K562 (cell line): ENCODE measurements around the gene PIBF1. TPM values are rescaled to one million over a fixed set of nuclear protein-coding genes. Genes with fewer than 3 reads are reported as not detected.

Source experiments
- ATAC-seq: fragments of 200-7000 bp; cut with Tn5 transposase; 3 replicates; pipeline ENCODE4 v1.9.1; 2020; ENCODE audit warnings: moderate library complexity
- BruUV-seq: library from RNA; stranded (reverse); fragments of 400-500 nt; replicated peaks from 2 replicates; lab custom pipeline; 2021; lab: Mats Ljungman, UMichigan
- CTCF ChIA-PET: fragments of 300-600 bp; formaldehyde crosslinking; extraction: SDS; loops from one replicate; lab custom pipeline; 2021; ENCODE audit warnings: low intra/inter-chr PET ratio; lab: Yijun Ruan, JAX
- POLR2A ChIA-PET: fragments of 300-600, 350-650 bp; sonication (Branson Sonifier 250); formaldehyde crosslinking; extraction: SDS; loops from one replicate; lab custom pipeline; 2021; ENCODE audit warnings: antibody characterized with exemption, inconsistent platforms; lab: Yijun Ruan, JAX
- DNase-seq, 4 experiments: peaks; one replicate each; pipeline versions ENCODE4 v3.0.0 to v3.0.0-alpha.2; 2011 to 2018; ENCODE audit warnings: low spot score in 3 of 4, mixed read lengths in 3 of 4; ENCODE audit errors: extremely low read depth in 1 of 4
- FAIRE-seq: peaks from 2 replicates; lab custom pipeline; 2011; peaks lifted over from hg19 to GRCh38; lab: Jason Lieb, UNC
- H2AFZ ChIP-seq: 2 replicates; pipeline ENCODE4 v1.6.0; 2011; ENCODE audit warnings: low read depth, low read length, control low read depth, inconsistent platforms
- H3K27ac ChIP-seq: fragments of 200-600 bp; 3 replicates; pipeline ENCODE4 v1.8.0; 2011; ENCODE audit warnings: low read depth, mild to moderate bottlenecking, control low read depth, inconsistent platforms, low read length, moderate library complexity, mixed read lengths; ENCODE audit errors: extremely low read depth
- H3K27me3 ChIP-seq, 2 experiments: fragments of 300-600 bp in 1 of 2; 2 replicates in 1 of 2; 3 replicates in 1 of 2; pipeline versions ENCODE4 v1.6.0 to v1.8.0; 2011; ENCODE audit warnings: inconsistent platforms in 2 of 2, low read length in 2 of 2, mild to moderate bottlenecking in 1 of 2, mixed read lengths in 1 of 2, moderate library complexity in 1 of 2; ENCODE audit not compliant: control insufficient read depth in 2 of 2, insufficient read depth in 2 of 2
- H3K36me3 ChIP-seq: fragments of 300-600 bp; 3 replicates; pipeline ENCODE4 v1.8.0; 2011; ENCODE audit warnings: mild to moderate bottlenecking, low read length, inconsistent platforms; ENCODE audit not compliant: control insufficient read depth, insufficient read depth
- H3K4me1 ChIP-seq, 2 experiments: fragments of 200-600 bp in 1 of 2; replicated peaks in 1 of 2; 2 replicates in 1 of 2; 3 replicates in 1 of 2; pipeline versions ENCODE4 v1.5.1 to v1.8.0; 2011; ENCODE audit warnings: inconsistent platforms in 2 of 2, low read length in 2 of 2, mild to moderate bottlenecking in 1 of 2, mixed read lengths in 1 of 2, moderate library complexity in 1 of 2; ENCODE audit not compliant: control insufficient read depth in 2 of 2, insufficient read depth in 2 of 2
- H3K4me2 ChIP-seq: 2 replicates; pipeline ENCODE4 v1.6.1; 2011; ENCODE audit warnings: low read length, control low read depth, inconsistent platforms, mixed read lengths; ENCODE audit not compliant: insufficient read depth
- H3K4me3 ChIP-seq: fragments of 200-600 bp; sonication (generic), shearing (Covaris generic); 2 replicates; pipeline ENCODE4 v1.5.1; 2016; ENCODE audit warnings: control low read depth, inconsistent platforms
- H3K79me2 ChIP-seq: fragments of 200-600 bp; 3 replicates; pipeline ENCODE4 v1.8.0; 2011; ENCODE audit warnings: low read length, inconsistent platforms; ENCODE audit not compliant: control insufficient read depth, insufficient read depth
- H3K9ac ChIP-seq, 2 experiments: 2 replicates each; pipeline versions ENCODE4 v1.6.0 to v1.6.1; 2011; ENCODE audit warnings: low read depth in 2 of 2, low read length in 2 of 2, control low read depth in 1 of 2, inconsistent platforms in 1 of 2, mild to moderate bottlenecking in 1 of 2, mixed read lengths in 1 of 2; ENCODE audit not compliant: insufficient read depth in 1 of 2
- H3K9me1 ChIP-seq: one replicate; pipeline ENCODE4 v1.6.0; 2011; ENCODE audit warnings: inconsistent platforms, mild to moderate bottlenecking, low read length, moderate library complexity; ENCODE audit not compliant: control insufficient read depth, insufficient read depth
- H3K9me3 ChIP-seq: replicated peaks from 2 replicates; pipeline ENCODE4 v1.5.1; 2011; ENCODE audit warnings: low read depth, low read length, inconsistent platforms; ENCODE audit not compliant: control insufficient read depth, insufficient read depth
- H4K20me1 ChIP-seq: replicated peaks from 2 replicates; pipeline ENCODE4 v1.6.1; 2011; ENCODE audit warnings: low read length, inconsistent platforms, mixed read lengths; ENCODE audit not compliant: control insufficient read depth, insufficient read depth
- CCNT2 ChIP-seq: IDR thresholded peaks from 2 replicates; pipeline ENCODE4 v1.6.1; 2011; ENCODE audit warnings: borderline replicate concordance, low read depth, mild to moderate bottlenecking, moderate library complexity, mixed read lengths, low read length; ENCODE audit not compliant: insufficient read length; ENCODE audit errors: extremely low read depth
- HDAC6 ChIP-seq: IDR thresholded peaks from 2 replicates; pipeline ENCODE4 v1.6.1; 2012; ENCODE audit warnings: low read depth, mild to moderate bottlenecking, control low read depth, inconsistent platforms, low read length, moderate library complexity
- HNRNPH1 ChIP-seq: fragments of 200-400 bp; formaldehyde crosslinking; optimal IDR thresholded peaks from 2 replicates; pipeline ENCODE3; 2017; ENCODE audit warnings: low read depth, mild to moderate bottlenecking, low read length, moderate library complexity
- MITF ChIP-seq: IDR thresholded peaks from 2 replicates; pipeline ENCODE4 v1.6.1; 2014; ENCODE audit warnings: antibody characterized with exemption
- MXD1 ChIP-seq: fragments of 250-450 bp; sonication (Bioruptor Pico); IDR thresholded peaks from 2 replicates; pipeline ENCODE4 v1.8.0; 2021; ENCODE audit warnings: borderline replicate concordance, mild to moderate bottlenecking, moderate library complexity; ENCODE audit not compliant: poor library complexity, severe bottlenecking
- MYC ChIP-seq, 2 experiments: fragments of 250-450 bp in 1 of 2; sonication (Bioruptor Pico) in 1 of 2; IDR thresholded peaks; 2 replicates each; pipeline versions ENCODE4 v1.5.1 to v1.6.1; 2012 to 2021; ENCODE audit warnings: low read depth in 2 of 2, borderline replicate concordance in 1 of 2, improper control_type of control experiment in 1 of 2, low read length in 1 of 2, mild to moderate bottlenecking in 1 of 2, moderate library complexity in 1 of 2
- NELFE ChIP-seq: IDR thresholded peaks from 2 replicates; pipeline ENCODE4 v1.6.1; 2011; ENCODE audit warnings: mild to moderate bottlenecking; ENCODE audit not compliant: insufficient read depth, insufficient read length
- TFAP4 ChIP-seq: sonication (generic); formaldehyde crosslinking; IDR thresholded peaks from 2 replicates; pipeline ENCODE4 v1.8.0; 2022; ENCODE audit warnings: missing genetic modification reagents, mild to moderate bottlenecking, moderate library complexity, borderline replicate concordance
- ZNF280B ChIP-seq: fragments of 250-450 bp; sonication (Bioruptor Pico); IDR thresholded peaks from 2 replicates; pipeline ENCODE4 v1.5.1; 2021; ENCODE audit warnings: mild to moderate bottlenecking
- ZNF311 ChIP-seq: fragments of 250-450 bp; sonication (Bioruptor Pico); IDR thresholded peaks from 2 replicates; pipeline ENCODE4 v1.4.0; 2020; ENCODE audit warnings: mild to moderate bottlenecking, moderate library complexity
- WGBS: fragments of 100-300 bp; shearing (Covaris generic); methylation state at CpG from one replicate; pipeline ENCODE4 v1.1.6; 2016; ENCODE audit warnings: low coverage, mixed read lengths; ENCODE audit not compliant: insufficient coverage; ENCODE audit errors: missing lambda C conversion rate; 5-methylcytosine and 5-hydroxymethylcytosine counted together
- in situ Hi-C: fragments of 300-500 bp; cut with MboI; formaldehyde crosslinking; loops from 4 replicates; pipeline ENCODE4 v1.15.0; 2018; ENCODE audit warnings: inconsistent platforms, mixed read lengths
- intact Hi-C: fragments of 100-400 bp; cut with micrococcal nuclease; formaldehyde crosslinking; loops from 2 replicates; pipeline ENCODE4 v1.14.2; 2022
- polyA plus RNA-seq, 8 experiments: library from polyadenylated mRNA; depleted of rRNA in 4 of 8; stranded (reverse) in 5 of 8; unstranded in 3 of 8; fragments of >200 nt; fragmentation: Nextera tagmentation in 2 of 8; fragmentation: Illumina TruSeq in 1 of 8; extraction: Ambion mirVana in 2 of 8; extraction: Trizol in 1 of 8; gene quantifications; 2 replicates each; pipeline versions ENCODE4 v1.2.1 to v1.2.3, GENCODE V29; 2011 to 2014; ENCODE audit warnings: inconsistent platforms in 1 of 8, missing spikeins in 1 of 8
- total RNA-seq, 7 experiments: library from RNA; depleted of rRNA in 6 of 7; stranded (reverse); fragments of >200 nt in 6 of 7; fragmentation: Illumina TruSeq in 2 of 7; extraction: Trizol in 2 of 7; gene quantifications; 2 replicates each; pipeline versions ENCODE4 v1.2.1 to v1.2.3, GENCODE V29; 2011 to 2021; ENCODE audit warnings: low replicate concordance in 1 of 7

Gene PIBF1
- total and polyA plus RNA-seq, 9 of the 15 experiments (the other 6 are each of a cell fraction or from before 2014, with no cell fraction given): 9.1 to 28.8 (median 14.7) TPM

- DNase-seq (no peak), ATAC-seq (no peak), FAIRE-seq (no peak)
- Histone ChIP-seq H3K9ac (no peak overlapping the region), H3K4me3 (no peak overlapping the region), H3K79me2 (no peaks in the 10 kb centered on the region), H3K9me1 (no peaks in the 10 kb centered on the region), H3K9me3 (no peaks in the 10 kb centered on the region), H3K27ac (no peak overlapping the region), H3K36me3 (no peaks in the 10 kb centered on the region; the same call in 2 of the 3 replicates), H3K27me3 (no peaks in the 10 kb centered on the region), H3K4me1 (no peaks in the 10 kb centered on the region), H4K20me1 (no peaks in the 10 kb centered on the region), H2AFZ (no peak overlapping the region), H3K4me2 (no peak overlapping the region)
- WGBS: 80% methylated on average over 6 of the region's 6 CpGs
- TF ChIP-seq ZNF311 (CRISPR knock-in tag): no peak
- no peak for TF ChIP-seq HNRNPH1
- TF ChIP-seq MYC (IDR thresholded peaks at IDR 0.05; ENCODE audit: low read depth, low read length): no peak
- TF ChIP-seq MYC (CRISPR knock-in tag; IDR thresholded peaks at IDR 0.05; ENCODE audit: borderline replicate concordance, low read depth): no peak
- no peak for TF ChIP-seq HDAC6
- TF ChIP-seq NELFE: no peak
- BruUV-seq: no TSS peak
- POLR2A ChIA-PET: no interaction called here
- intact Hi-C loops: no loop called here
- in situ Hi-C loops: no loop called here
- CTCF ChIA-PET: no interaction called here
These were observed 171.5 kb downstream of the PIBF1 start for GRCh38 chr13:72953391-72953965.

GRCh38 chr13:72959643-72960042 is 177.7 kb downstream of the PIBF1 start:
- CTCF ChIA-PET: no interaction called here
- no peak for TF ChIP-seq MITF
- TF ChIP-seq ZNF280B: no peak
- no peak for TF ChIP-seq TFAP4 (CRISPR knock-in tag)
- TF ChIP-seq CCNT2: no peak
- TF ChIP-seq MXD1 (CRISPR knock-in tag): no peak

More at GRCh38 chr13:72959643-72960042, 177.7 kb downstream of the PIBF1 start:
- Histone ChIP-seq H3K9me3 (no peaks in the 10 kb centered on the region), H2AFZ (no peak overlapping the region), H3K27me3 (no peaks in the 10 kb centered on the region), H3K36me3 (0 out of 3 replicates have a peak, but pooled peaks cover 3% of the 10 kb centered on the region), H3K9ac (no peak overlapping the region), H3K4me1 (no peaks in the 10 kb centered on the region), H3K79me2 (no peaks in the 10 kb centered on the region), H4K20me1 (no peaks in the 10 kb centered on the region), H3K27ac (no peak overlapping the region), H3K4me2 (no peak overlapping the region), H3K9me1 (no peaks in the 10 kb centered on the region), H3K4me3 (no peak overlapping the region)
- intact Hi-C loops: no loop called here
- DNase-seq (no peak), FAIRE-seq (no peak), ATAC-seq (no peak)
- no TSS peak for BruUV-seq
- in situ Hi-C loops: no loop called here
- POLR2A ChIA-PET: no interaction called here
- 91% methylated on average over 1 of the region's 1 CpG for WGBS
